Smooth muscle cell (in vitro differentiated cells): Measurements from ENCODE around the gene CACNA1B. TPM values are rescaled to one million over a fixed set of nuclear protein-coding genes. Genes with fewer than 3 reads are reported as not detected.

ENCODE experiments used
- DNase-seq: peaks from one replicate; lab custom pipeline; 2025; ENCODE audit not compliant: unreplicated experiment; lab: John Stamatoyannopoulos, UW
- H2AFZ ChIP-seq: fragments of 200-600 bp; sonication (generic); 2 replicates; pipeline ENCODE4 v1.6.0; 2016; ENCODE audit warnings: antibody characterized with exemption, low read depth, mild to moderate bottlenecking
- H3F3A ChIP-seq: fragments of 200-600 bp; sonication (generic); 2 replicates; pipeline ENCODE4 v1.6.0; 2017; ENCODE audit warnings: antibody characterized with exemption, low read depth
- H3K27ac ChIP-seq: fragments of 200-600 bp; sonication (generic); 2 replicates; pipeline ENCODE4 v1.5.1; 2016; ENCODE audit warnings: low read depth, mild to moderate bottlenecking
- H3K27me3 ChIP-seq: fragments of 200-600 bp; sonication (generic); 2 replicates; pipeline ENCODE4 v1.6.1; 2016; ENCODE audit warnings: low read depth, mild to moderate bottlenecking
- H3K36me3 ChIP-seq: fragments of 200-600 bp; sonication (generic); 2 replicates; pipeline ENCODE4 v1.5.1; 2016; ENCODE audit warnings: low read depth
- H3K4me1 ChIP-seq: fragments of 200-600 bp; sonication (generic); 2 replicates; pipeline ENCODE4 v1.5.1; 2016; ENCODE audit warnings: low read depth
- H3K4me2 ChIP-seq: fragments of 200-600 bp; sonication (generic); 2 replicates; pipeline ENCODE4 v1.6.0; 2016; ENCODE audit warnings: mild to moderate bottlenecking
- H3K4me3 ChIP-seq: fragments of 200-600 bp; sonication (generic); 2 replicates; pipeline ENCODE4 v1.5.1; 2016; ENCODE audit warnings: mild to moderate bottlenecking
- H3K79me2 ChIP-seq: fragments of 200-600 bp; sonication (generic); 2 replicates; pipeline ENCODE4 v1.6.0; 2016; ENCODE audit warnings: low read depth, mild to moderate bottlenecking
- H3K9ac ChIP-seq: fragments of 200-600 bp; sonication (generic); 2 replicates; pipeline ENCODE4 v1.6.0; 2016; ENCODE audit warnings: low read depth
- H3K9me3 ChIP-seq: fragments of 200-600 bp; sonication (generic); replicated peaks from 2 replicates; pipeline ENCODE4 v1.5.1; 2016; ENCODE audit warnings: low read depth
- H4K20me1 ChIP-seq: fragments of 200-600 bp; sonication (generic); 2 replicates; pipeline ENCODE4 v1.6.0; 2016; ENCODE audit warnings: low read depth
- WGBS: methylation state at CpG from one replicate; pipeline ENCODE4 v1.1.7; 2016; ENCODE audit warnings: low lambda C conversion rate; 5-methylcytosine and 5-hydroxymethylcytosine counted together
- polyA plus RNA-seq: library from polyadenylated mRNA; unstranded; fragments of >200 nt; fragmentation: Nextera tagmentation; extraction: Ambion mirVana; gene quantifications from 2 replicates; pipeline ENCODE4 v1.2.1, GENCODE V29; 2016
- total RNA-seq: library from RNA; depleted of rRNA; stranded (reverse); fragments of >200 nt; gene quantifications from 2 replicates; pipeline ENCODE4 v1.2.3, GENCODE V29; 2014
- TF ChIP-seq, protein P1 (sequence below): fragments of 200-600 bp; sonication (generic); IDR thresholded peaks from 2 replicates; pipeline ENCODE4 v1.5.1; 2017; ENCODE audit warnings: borderline replicate concordance, mild to moderate bottlenecking, antibody characterized with exemption; ENCODE audit not compliant: insufficient read depth, poor library complexity, severe bottlenecking

CACNA1B gene
- total and polyA plus RNA-seq, 2 experiments from 2014 or later: 0.09 to 0.23 TPM

DNA sequence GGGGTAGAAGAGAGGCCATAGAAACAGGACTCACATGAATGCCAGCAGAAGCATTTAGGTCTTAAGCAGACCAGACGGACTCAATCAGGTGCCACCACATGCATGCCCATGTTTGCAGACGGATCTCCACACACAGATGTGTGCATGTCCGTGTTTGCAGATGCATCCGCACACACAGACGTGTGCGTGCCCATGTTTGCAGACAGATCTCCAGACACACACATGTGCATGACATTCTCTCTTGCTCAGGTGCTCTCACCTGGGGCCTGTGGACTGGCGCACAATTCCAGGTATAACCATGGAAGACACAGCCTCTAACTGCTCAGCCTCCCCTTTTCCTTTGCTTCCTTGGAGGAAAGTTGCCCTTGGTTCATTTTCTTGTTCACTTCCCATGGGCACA lies 148.3 kb downstream of the CACNA1B start:
- Histone ChIP-seq H3K9ac (no peak overlapping the region), H3K4me1 (no peaks in the 10 kb centered on the region)
- WGBS: 95% methylated on average over 7 of the region's 7 CpGs

DNA sequence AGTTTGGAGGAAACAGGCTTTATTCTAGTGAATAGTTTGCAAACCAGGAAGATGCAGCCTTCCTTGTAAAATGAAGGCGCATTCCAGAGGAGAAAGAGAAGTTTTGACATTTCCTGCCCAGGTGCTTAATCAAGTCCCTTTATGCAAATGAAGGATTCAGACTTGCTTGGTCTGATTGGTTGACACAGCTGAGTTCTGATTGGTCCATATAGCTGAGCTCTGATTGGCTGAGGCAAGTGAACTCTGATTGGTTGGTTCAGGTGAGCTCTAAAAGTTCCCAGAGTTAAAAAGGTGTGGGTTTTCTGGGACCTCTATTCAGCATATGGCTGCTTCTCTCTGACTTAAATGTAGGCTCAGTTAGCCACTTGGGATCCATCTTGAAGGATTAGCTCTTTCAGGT lies 151.0 kb downstream of the CACNA1B start:
- Histone ChIP-seq H3K4me2 (no peak overlapping the region), H3K36me3 (no peaks in the 10 kb centered on the region), H3F3A (no peaks in the 10 kb centered on the region), H3K4me1 (no peaks in the 10 kb centered on the region), H3K27me3 (peaks cover 17% of the 10 kb centered on the region), H3K79me2 (no peaks in the 10 kb centered on the region), H3K9me3 (no peaks in the 10 kb centered on the region), H3K9ac (no peak overlapping the region), H3K4me3 (no peak overlapping the region), H4K20me1 (no peaks in the 10 kb centered on the region), H2AFZ (no peak overlapping the region), H3K27ac (no peak overlapping the region)
- no peak for DNase-seq
- TF ChIP-seq, protein P1, sequence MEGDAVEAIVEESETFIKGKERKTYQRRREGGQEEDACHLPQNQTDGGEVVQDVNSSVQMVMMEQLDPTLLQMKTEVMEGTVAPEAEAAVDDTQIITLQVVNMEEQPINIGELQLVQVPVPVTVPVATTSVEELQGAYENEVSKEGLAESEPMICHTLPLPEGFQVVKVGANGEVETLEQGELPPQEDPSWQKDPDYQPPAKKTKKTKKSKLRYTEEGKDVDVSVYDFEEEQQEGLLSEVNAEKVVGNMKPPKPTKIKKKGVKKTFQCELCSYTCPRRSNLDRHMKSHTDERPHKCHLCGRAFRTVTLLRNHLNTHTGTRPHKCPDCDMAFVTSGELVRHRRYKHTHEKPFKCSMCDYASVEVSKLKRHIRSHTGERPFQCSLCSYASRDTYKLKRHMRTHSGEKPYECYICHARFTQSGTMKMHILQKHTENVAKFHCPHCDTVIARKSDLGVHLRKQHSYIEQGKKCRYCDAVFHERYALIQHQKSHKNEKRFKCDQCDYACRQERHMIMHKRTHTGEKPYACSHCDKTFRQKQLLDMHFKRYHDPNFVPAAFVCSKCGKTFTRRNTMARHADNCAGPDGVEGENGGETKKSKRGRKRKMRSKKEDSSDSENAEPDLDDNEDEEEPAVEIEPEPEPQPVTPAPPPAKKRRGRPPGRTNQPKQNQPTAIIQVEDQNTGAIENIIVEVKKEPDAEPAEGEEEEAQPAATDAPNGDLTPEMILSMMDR: no peak
- WGBS: 97% methylated on average over 1 of the region's 1 CpG

More for the DNA sequence above, 148.3 kb downstream of the CACNA1B start:
- Histone ChIP-seq H3K79me2 (no peaks in the 10 kb centered on the region), H3K4me3 (no peak overlapping the region), H3K9me3 (no peaks in the 10 kb centered on the region), H4K20me1 (no peaks in the 10 kb centered on the region), H3K4me2 (no peak overlapping the region), H3K27ac (no peak overlapping the region), H3F3A (no peaks in the 10 kb centered on the region), H3K36me3 (no peaks in the 10 kb centered on the region), H2AFZ (no peak overlapping the region), H3K27me3 (peaks cover 38% of the 10 kb centered on the region)
- TF ChIP-seq, protein P1: no peak
- DNase-seq: no peak

DNA sequence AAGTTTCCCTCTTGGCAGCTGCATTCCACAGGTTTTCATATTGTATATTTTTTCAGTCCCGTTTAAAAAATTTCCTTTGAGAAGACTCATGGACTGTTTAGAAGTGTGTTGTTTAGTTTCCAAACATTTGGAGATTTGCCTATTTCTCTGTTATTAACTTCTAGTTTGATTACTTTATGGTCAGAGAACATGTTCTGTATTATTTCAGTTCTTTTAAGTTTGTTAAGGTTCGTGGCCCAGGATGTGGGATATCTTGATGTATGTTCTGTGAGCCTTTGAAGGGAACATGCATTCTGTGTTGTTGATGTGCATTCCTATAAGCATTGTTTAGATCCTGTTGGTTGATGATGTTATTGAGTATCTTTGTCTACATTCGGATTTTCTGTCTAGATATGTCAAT lies 153.6 kb downstream of the CACNA1B start:
- DNase-seq: no peak
- H3K4me2 ChIP-seq: no peak overlapping the region
- no peaks in the 10 kb centered on the region for H3F3A ChIP-seq
- TF ChIP-seq, protein P1: no peak
- H3K36me3 ChIP-seq: no peaks in the 10 kb centered on the region
- no peaks in the 10 kb centered on the region for H3K4me1 ChIP-seq
- WGBS: 81% methylated on average over 3 of the region's 3 CpGs
- H3K9me3 ChIP-seq: no peaks in the 10 kb centered on the region
- no peaks in the 10 kb centered on the region for H4K20me1 ChIP-seq
- H3K9ac ChIP-seq: no peak overlapping the region
- no peak overlapping the region for H3K27ac ChIP-seq
- H3K27me3 ChIP-seq: no peaks in the 10 kb centered on the region
- no peaks in the 10 kb centered on the region for H3K79me2 ChIP-seq
- no peak overlapping the region for H2AFZ ChIP-seq
- no peak overlapping the region for H3K4me3 ChIP-seq

DNA sequence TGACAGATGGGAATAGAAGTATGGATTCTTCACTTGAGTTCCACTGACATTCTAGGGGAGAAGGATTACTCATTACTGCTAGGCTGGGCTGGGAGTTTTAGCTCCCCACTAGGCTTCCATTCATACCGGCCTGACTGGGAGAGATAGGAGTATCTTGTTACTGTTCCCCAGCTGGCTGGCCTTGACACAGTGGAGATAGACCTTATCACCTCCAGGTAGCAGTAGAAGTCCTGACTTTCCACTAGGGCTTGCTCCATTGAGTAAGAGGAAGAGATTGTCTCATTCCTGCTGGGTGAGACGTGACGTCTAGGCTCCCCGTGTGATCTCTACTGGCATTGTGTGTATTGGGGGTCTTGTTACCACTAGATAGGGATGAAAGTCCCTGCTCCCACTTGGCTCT lies 156.4 kb downstream of the CACNA1B start:
- no peak overlapping the region for H3K4me2 ChIP-seq
- no peaks in the 10 kb centered on the region for H3K27me3 ChIP-seq
- H4K20me1 ChIP-seq: no peaks in the 10 kb centered on the region
- WGBS: 84% methylated on average over 4 of the region's 4 CpGs
- no peaks in the 10 kb centered on the region for H3K9me3 ChIP-seq
- H2AFZ ChIP-seq: no peak overlapping the region
- no peaks in the 10 kb centered on the region for H3F3A ChIP-seq
- TF ChIP-seq, protein P1: no peak
- no peaks in the 10 kb centered on the region for H3K79me2 ChIP-seq
- H3K4me3 ChIP-seq: no peak overlapping the region
- no peaks in the 10 kb centered on the region for H3K4me1 ChIP-seq
- no peak overlapping the region for H3K27ac ChIP-seq
- H3K36me3 ChIP-seq: no peaks in the 10 kb centered on the region
- DNase-seq: no peak
- H3K9ac ChIP-seq: no peak overlapping the region
